ENCODE data around the gene NKIRAS2. TPM values are rescaled to one million over a fixed set of nuclear protein-coding genes. Genes with fewer than 3 reads are reported as not detected.

The NKIRAS2 gene
- total and polyA plus RNA-seq, 2 of the 13 experiments (the other 11 are each of a cell fraction or from before 2014, with no cell fraction given), result 27.9 to 42.0 TPM

GRCh38 chr17:42016941-42017865 lies 2.7 kb upstream of the NKIRAS2 start, which contains the start of gene DNAJC7 (continued):
- TF ChIP-seq KDM4B (CRISPR knock-in tag; IDR thresholded peaks at IDR 0.05) (peak; percentile 54), ZNF564 (CRISPR knock-in tag; IDR thresholded peaks at IDR 0.05) (peak; percentile 82), TBX2 (CRISPR knock-in tag; IDR thresholded peaks at IDR 0.05; ENCODE audit: borderline replicate concordance) (peak; percentile 87), ERF (CRISPR knock-in tag; IDR thresholded peaks at IDR 0.05) (peak; percentile 96), RFXANK (CRISPR knock-in tag; IDR thresholded peaks at IDR 0.05) (peak; percentile 86), SAFB2 (CRISPR knock-in tag; IDR thresholded peaks at IDR 0.05; ENCODE audit: borderline replicate concordance, low read depth) (peak; percentile 76; the same call in 1 of the 2 replicates), ZNF770 (CRISPR knock-in tag; IDR thresholded peaks at IDR 0.05) (peak; percentile 79), ZHX2 (IDR thresholded peaks at IDR 0.05; ENCODE audit: low read depth) (peak; percentile 97), ZHX2 (CRISPR knock-in tag; IDR thresholded peaks at IDR 0.05; ENCODE audit: borderline replicate concordance) (no peak), KLF16 (CRISPR knock-in tag; IDR thresholded peaks at IDR 0.05) (peak; percentile 24 to 95; a peak in 2 of 4 replicates), CBFB (CRISPR knock-in tag; IDR thresholded peaks at IDR 0.05) (peak; percentile 89), ZNF563 (CRISPR knock-in tag; IDR thresholded peaks at IDR 0.05) (peak; percentile 90), ZBTB20 (CRISPR knock-in tag; IDR thresholded peaks at IDR 0.05; ENCODE audit: borderline replicate concordance, low read depth) (peak; percentile 76; the same call in 1 of the 2 replicates), ZNF878 (CRISPR knock-in tag; IDR thresholded peaks at IDR 0.05) (0 out of 2 replicates have a peak, but pooled peaks have one; percentile 56)
- TF ChIP-seq, protein P1, sequence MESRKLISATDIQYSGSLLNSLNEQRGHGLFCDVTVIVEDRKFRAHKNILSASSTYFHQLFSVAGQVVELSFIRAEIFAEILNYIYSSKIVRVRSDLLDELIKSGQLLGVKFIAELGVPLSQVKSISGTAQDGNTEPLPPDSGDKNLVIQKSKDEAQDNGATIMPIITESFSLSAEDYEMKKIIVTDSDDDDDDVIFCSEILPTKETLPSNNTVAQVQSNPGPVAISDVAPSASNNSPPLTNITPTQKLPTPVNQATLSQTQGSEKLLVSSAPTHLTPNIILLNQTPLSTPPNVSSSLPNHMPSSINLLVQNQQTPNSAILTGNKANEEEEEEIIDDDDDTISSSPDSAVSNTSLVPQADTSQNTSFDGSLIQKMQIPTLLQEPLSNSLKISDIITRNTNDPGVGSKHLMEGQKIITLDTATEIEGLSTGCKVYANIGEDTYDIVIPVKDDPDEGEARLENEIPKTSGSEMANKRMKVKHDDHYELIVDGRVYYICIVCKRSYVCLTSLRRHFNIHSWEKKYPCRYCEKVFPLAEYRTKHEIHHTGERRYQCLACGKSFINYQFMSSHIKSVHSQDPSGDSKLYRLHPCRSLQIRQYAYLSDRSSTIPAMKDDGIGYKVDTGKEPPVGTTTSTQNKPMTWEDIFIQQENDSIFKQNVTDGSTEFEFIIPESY (CRISPR knock-in tag; IDR thresholded peaks at IDR 0.05), result no peak; the same call in 1 of the 2 replicates
- TF ChIP-seq, protein P2, sequence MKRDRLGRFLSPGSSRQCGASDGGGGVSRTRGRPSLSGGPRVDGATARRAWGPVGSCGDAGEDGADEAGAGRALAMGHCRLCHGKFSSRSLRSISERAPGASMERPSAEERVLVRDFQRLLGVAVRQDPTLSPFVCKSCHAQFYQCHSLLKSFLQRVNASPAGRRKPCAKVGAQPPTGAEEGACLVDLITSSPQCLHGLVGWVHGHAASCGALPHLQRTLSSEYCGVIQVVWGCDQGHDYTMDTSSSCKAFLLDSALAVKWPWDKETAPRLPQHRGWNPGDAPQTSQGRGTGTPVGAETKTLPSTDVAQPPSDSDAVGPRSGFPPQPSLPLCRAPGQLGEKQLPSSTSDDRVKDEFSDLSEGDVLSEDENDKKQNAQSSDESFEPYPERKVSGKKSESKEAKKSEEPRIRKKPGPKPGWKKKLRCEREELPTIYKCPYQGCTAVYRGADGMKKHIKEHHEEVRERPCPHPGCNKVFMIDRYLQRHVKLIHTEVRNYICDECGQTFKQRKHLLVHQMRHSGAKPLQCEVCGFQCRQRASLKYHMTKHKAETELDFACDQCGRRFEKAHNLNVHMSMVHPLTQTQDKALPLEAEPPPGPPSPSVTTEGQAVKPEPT (CRISPR knock-in tag; IDR thresholded peaks at IDR 0.05; ENCODE audit: low read depth), result 0 out of 2 replicates have a peak, but pooled peaks have one; percentile 51

Data from HepG2 (cell line).